GM19468 (cell line): ENCODE data around the gene RPN1.
"Not testable (repeated sequence)": the region's sequence is repeated elsewhere in the genome, so short reads cannot be mapped to it uniquely, and the experiment has no call there.

Experiments used
- ATAC-seq: cut with Tn5 transposase; IDR thresholded peaks from one replicate; pipeline ENCODE4 v1.9.1; 2021; ENCODE audit warnings: mild to moderate bottlenecking, moderate library complexity, moderate number of reproducible peaks; ENCODE audit not compliant: unreplicated experiment; ENCODE audit errors: extremely low read depth

The RPN1 gene

DNA sequence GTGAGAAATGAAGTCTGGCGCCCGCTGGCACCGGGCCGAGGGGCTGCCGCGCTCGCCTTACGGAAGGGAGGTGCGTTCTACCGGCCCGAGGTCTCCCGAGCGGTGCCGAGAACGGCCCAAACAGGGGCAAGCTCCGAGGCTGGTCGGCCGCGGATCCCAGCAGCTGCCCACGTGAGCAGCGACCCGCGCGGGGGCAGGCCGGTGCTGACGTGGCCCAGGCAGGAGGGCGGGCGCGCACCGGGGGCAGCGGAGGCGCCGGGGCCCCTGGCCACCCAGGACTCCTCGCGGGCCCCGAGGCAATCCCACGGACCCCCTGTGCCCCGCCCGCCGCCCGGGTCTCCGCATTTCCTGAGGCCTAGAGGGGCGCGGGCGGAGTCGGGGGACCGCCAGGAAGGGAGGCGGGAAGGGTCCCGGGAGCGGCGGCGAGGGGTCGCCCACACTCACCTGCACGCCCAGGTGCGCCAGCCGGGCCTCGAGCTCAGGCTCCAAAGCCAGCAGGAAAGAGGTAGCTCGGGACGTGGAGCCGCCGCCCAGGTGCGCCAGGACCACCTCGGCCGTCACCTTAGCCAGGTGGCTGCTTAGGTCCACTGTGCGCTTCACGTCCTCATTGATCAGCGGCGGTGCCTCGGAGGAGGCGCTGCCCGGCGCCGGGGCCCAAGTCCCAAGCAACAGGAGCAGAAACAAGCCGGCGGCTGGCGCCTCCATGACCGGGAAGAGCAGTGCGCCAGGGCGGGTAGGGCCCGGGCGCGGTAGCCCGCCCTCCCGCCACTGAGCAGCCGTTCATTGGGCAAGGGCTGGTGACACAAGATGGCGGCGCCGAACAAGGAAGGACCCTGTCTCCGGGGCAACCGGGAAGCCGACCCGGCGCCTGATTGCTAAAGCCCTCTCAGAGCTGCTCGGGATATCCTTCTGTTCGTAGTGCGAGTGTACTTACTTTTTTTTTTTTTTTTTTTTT lies at the start of gene RPN1:
RPN1 (minus strand) TSS at position 723 of the 955 bp plus-strand sequence; CDS start at position 705, 18 bp downstream.
- peak; percentile 77 for ATAC-seq

DNA sequence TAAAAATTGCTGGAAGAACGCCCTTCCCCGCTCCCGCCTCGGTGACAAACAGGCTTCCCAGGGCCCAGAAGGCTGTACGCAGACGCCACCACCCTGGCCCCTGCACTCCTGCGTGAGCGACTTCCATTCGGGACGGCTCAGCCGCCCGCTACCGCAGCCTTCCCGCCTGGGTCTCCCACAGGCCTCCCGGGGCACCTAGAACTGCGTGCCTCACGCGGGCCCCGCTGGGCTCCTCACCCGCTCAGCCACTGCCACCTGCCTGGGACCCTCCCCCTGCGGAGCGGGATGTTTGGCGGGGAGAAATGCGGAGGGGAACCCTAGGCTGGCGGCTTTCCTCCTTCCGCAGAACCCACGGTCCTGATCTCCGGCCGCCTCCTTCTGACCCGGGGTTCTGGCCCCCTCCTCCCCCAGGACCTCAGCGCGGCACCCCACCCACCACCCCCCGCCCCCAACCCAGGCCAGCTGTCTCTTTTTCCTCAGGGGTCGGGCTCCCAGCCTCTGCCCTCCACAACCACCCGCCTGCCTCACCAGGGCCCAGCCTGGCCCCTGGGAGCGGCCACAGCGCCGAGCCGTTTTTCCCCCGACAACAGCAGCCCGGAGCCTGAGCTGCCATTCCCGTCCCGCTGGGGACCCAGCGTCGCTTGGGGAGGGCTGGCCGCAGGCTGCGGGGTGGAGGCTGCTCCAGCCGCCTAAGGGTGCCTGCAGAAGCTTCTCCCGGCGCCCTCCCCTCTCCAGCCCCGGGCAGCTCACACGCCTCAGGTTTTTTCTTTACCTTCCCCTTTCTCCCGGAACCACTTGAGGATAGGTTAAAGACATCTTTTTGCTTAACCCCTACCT lies 47.8 kb upstream of the RPN1 start:
- ATAC-seq = no peak

DNA sequence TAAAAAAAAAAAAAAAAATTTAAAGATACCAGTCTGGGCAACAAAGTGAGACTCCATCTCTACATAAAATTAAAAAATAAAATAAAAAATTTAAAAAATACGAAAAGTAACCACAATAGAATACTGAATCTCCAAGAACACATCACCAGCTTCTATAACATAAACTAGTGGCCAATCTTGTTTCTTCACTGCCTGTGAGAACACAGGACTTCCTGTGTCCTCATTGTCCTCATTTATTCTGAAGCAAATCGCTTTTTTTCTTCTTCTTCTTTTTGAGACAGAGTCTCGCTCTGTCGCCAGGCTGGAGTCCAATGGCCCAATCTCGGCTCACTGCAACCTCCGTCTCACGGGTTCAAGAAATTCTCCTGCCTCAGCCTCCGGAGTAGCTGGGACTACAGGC lies 46.7 kb upstream of the RPN1 start:
- no peak for ATAC-seq

DNA sequence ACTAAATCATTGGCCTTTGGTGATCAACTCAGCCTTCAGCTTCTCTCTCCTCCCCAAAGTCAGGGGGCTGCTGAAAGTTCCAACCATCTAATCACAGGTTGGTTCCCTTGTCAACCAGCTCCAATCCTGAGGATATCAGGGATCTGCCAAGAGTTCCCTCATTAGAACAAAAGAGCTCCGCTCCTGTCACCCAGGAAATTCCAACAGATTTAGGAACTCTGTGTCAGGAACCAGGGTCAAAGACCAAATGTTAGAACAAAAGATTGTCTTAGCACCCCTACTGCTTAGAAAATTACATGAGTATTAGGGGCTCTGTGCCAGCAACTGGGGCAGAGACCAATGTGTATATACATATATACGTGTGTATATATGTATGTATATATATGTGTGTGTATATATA lies 43.1 kb upstream of the RPN1 start:
- no peak for ATAC-seq

DNA sequence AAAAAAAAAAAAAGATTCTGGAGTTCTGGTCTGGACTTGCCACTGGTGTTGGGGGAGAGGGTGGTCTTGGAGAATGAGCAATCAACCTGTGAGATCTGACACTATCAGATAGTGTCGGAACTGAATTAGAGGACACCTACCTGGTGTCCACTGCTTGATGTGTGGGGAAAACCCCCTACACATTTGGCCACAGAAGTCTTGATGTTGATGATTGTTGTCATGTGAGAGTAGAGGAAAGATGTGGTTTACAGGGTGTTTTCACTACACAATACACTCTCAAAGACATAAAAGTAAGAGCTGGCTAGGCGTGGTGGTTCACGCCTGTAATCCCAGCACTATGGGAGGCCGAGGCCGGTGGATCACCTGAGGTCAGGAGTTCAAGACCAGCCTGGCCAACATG lies 38.4 kb upstream of the RPN1 start:
- no peak for ATAC-seq

DNA sequence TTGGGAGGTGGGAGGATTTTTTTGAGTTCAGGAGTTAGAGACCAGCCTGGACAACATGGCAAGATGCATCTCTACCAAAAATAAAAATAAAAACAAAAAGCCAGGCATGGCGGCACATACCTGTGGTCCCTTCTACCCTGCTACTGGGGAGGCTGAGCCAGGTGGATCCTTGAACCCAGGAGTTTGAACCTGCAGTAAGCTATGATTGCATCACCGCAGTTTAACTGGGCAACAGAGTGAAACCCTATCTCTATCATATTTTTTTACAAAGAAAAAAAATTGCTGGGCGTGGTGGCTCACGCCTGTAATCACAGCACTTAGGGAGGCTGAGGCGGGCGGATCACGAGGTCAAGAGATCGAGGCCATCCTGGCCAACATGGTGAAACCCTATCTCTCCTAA lies 35.8 kb upstream of the RPN1 start:
- no peak for ATAC-seq

DNA sequence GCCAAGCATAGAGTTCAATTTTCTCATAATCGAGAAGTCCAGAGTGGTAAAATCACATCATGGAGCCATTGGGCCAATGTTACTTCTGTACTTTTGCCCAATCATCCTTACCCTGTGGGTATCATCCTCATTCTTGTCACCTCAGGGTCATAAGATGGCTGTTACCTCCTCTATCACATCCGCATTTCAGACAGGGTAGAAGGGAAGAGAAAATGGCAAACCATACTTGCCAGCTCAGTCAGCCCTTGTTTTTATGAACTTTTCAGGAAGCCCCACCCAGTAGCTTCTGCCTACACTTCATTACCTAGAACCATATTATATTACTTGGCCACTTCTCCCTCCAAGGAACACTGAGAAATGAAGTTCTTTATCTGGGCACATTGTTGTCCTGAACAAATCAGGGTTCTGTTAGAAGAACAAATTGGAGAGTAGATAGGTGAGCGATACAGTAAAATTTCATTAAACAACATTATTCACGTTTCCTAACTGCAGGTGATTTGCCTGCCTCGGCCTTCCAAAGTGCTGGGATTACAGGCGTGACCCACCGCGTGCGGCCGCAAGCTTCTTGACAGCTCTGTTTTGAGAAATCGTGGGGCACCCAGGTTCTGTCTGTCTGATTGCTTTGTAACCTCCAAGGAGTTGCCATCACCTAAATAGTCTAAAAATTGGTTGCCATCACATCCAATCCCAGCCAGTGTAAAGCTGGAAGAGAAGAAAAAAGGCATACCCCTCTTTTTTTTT lies 34.5 kb upstream of the RPN1 start:
- ATAC-seq = no peak

DNA sequence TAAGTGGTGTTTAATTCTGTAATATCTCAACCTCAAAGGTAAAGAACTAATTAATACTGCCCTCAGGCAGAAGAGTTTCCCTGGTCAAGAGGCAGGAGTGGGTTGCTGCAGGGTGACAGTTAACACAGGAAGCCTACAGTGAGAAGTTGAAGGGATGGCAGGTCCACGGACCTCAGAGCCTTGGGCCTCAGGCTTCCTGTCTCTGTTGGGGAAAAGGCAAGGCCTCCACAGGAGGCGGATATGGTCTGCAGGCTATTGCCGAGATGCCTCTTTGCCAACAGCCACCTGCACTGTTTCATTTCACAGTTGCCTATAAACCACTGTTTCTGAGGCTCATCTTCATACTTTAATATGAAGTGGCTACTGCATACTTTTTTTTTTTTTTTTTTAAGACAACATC lies 33.3 kb upstream of the RPN1 start:
- no peak for ATAC-seq

DNA sequence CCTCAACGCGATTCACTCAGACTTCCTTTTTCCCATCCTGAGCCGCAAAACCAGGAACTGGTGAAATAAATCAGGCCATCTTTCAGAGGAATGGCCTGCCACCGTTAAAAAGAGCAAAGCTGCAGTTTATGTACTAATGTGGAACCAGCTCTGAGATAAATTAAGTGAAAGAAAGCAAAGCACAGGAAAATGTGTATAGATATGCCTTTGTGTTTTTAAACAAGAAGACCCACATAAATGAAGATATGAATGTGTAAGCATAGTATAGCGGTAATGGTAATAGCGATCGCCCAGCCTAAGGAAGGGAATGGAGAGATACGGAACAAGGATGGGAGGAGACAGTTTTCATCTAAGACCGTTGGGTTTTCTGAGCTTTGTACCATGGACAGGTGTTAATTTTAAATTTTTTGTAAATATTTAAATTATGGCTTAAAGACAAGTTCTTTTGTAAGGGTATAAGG lies 30.8 kb upstream of the RPN1 start:
- ATAC-seq = no peak

DNA sequence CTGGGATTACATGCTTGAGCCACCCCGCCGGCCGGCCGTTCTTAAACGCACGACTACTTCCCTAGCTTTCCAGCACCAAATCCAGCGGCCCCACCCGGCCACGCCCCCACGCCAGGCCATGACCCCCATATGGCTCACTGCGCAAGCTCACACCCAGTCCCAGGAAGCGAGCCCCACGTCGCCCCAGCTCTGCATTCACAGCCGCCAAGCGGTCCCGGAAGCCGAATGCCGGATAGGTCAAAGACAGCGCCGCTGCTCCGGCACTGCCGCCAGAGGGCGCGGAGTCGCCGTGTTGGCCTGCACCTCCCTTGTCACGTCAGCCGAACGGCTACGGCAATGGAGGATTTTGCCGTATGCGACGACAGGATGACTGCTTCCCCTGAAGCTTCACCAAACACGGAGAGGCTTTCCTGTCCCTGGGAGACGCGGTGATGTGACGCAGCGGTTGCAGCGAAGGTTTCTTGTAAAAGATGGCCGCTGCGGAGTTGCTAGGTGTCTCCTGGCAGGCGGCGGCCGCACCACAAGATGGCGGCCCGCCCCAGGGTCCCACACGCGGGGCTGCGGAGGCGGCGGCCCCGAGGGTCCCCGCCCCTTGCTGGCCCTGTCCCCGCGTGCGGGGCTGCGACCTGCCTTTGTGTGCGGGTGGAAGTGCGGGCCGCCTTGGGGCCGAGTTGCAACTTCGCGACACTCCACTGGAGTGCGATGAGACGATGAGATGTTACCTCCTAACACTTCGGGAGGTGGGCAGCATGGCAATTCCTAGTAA lies 30.2 kb upstream of the RPN1 start:
- peak; percentile 85 for ATAC-seq

DNA sequence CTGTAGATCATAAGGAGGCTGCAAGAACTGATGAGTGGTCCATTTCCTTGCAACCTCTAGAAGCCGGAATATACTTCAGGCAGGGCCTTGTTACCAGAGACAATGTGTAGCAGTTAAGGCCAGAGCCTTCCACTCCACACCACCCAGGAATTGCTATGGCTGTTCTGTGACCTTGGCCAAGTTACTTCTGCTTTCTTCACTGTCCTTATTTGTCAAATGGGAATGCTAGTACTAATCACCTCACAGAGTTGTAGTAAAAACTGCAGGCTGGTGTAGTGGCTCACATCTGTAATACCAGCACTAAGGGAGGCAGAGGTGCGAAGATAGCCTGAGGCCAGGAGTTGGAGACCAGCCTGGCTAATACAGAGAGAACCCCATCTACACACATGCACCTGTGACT lies 28.7 kb upstream of the RPN1 start:
- ATAC-seq = no peak

DNA sequence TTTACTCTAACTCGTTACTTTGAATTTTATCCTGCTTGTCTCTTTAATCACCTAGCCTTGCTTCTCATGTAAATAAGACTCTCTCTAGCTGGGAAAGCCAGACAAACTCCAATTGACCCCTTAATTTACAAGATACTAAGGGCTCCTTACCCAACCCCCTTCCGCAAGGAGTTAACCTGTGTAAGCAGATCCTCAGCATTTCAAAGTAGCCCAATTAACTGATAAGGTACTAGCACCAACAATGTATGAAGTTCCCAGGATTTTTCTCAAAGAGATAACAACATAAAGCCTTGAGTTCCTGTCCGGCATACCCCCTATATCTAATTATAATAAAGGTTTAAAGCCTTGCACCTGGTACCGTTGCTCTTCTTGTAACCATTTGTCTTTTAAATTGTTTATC lies 25.2 kb upstream of the RPN1 start:
- ATAC-seq = not testable (repeated sequence)

DNA sequence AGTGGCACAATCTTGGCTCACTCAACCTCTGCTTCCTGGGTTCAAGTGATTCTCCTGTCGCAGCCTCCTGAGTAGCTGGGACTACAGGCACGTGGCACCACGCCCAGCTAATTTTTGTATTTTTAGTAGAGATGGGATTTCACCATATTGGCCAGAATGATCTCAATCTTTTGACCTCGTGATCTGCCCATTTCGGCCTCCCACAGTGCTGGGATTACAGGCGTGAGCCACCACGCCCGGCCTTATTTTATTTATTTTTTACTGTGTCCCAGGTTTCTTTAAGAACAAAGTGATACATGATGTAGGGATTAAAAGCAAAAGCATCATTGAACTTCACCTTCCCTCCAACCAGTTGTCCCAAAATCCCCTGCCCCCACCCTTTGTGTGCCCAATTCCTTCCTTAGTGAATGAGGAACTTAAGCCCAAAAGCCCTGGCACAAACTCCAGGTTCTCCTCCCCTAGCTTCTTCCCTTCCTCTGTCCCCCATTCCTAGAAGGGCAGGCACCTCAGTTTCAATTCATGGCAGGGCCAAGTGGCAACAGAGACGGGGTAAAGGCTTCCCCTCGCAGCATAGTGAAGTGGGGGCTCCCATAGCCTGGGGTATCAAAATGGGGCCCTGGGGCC lies 23.7 kb upstream of the RPN1 start:
- no peak for ATAC-seq

DNA sequence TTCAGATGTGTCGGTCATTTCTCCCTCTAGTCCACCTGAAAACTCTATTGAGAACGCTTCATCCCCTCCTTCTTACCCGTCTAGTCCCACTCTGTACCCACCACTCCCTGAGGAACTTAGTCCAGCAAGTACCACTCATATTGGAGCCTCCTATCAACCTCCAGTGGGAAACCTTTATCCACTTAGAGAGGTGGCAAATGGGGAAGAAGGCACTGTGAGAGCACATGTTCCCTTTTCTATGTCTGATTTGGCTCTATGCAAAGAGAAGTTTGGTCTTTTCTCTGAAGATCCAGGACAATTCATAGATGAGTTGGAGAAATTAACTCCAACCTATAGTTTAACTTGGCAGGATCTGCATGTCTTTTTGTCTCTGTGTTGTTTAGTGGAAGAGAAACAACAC lies 17.0 kb upstream of the RPN1 start:
- ATAC-seq = no peak

DNA sequence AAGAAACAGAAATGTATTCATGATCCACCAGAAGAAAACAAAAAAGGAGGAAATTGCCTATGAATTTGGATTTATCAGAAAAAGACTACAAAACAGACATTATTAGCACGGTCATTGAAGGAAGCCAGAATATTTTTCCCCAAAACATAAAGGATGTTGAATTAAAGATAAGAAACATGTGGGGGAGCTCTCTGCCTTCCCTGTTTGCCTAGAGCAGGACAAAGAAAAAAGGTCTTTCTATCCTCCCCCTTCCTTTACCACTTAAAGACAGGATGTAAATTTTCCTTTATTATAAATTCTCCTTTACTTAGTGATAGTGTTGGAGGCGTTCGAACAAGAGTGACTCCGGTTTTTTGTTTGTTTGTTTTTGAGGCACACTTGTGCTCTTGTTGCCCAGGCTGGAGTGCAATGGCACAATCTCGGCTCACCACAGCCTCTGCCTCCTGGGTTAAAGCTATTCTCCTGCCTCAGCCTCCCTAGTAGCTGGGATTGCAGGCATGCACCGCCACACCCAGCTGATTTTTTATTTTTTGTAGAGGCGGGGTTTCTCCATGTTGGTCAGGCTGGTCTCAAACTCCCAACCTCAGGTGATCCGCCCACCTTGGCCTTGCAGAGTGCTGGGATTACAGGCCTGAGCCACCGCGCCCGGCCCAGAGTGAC lies 14.9 kb upstream of the RPN1 start:
- ATAC-seq = no peak

DNA sequence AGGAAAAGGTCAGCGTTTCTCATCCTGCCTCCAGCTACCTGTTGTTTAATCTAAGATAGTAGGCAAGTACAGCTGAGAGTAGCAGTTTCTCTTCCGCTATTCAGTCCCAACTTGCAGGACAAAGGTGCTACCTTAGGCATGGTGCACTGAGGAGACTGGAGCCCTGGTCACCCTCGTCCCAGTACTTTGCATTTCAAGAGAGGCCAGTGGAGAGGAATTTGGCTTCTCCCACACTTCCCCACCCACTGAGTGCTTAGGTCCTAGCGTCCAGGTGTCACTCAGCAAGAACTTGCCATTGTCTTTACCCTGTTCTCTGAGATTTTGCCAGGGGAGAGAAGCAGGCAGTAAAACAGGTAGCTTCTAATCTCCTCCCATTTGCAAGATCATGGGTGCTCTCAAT lies 12.5 kb upstream of the RPN1 start:
- no peak for ATAC-seq

DNA sequence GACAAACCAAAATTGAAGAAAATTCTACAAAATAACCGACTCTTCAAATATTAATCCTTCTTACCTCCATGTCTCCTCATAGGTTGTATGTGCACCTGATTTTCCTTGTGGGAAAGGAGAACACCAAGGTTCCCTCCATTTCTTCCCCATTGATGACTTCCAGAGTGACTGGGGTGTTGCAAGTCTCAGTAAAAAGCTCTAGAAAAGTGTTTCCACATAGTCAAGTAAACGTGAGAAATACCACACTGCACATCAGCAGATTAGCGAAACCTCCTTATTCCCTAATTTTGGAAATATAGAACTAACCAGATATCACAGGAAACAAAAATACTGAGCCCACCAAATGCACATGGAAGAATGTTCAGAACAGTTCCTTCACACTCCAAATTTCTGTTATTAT lies 4.9 kb upstream of the RPN1 start:
- ATAC-seq = no peak

DNA sequence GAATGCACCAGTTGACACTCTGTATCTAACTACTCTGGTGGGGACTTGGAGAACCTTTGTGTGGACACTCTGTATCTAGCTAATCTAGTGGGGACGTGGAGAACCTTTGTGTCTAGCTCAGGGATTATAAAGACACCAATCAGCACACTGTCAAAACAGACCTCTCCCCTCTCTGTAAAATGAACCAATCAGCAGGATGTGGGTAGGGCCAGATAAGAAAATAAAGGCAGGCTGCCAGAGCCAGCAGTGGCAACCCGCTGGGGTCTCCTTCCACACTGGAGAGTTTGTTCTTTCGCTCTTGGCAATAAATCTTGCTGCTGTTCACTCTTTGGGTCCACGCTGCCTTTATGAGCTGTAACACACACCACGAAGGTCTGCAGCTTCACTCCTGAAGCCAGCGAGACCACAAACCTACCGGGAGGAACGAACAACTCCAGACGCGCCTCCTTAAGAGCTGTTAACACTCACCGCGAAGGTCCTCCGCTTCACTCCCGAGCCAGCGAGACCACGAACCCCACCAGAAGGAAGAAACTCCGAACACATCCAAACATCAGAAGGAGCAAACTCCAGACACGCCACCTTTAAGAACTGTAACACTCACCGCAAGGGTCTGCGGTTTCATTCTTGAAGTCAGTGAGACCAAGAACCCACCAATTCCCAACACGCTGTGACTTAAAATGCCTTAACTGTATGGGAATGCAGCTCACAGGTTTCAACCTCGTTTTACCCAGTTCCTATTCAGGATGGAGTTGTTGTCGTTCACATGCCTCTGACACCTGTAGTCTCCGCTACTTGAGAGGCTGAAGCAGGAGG lies 3.6 kb upstream of the RPN1 start:
- not testable (repeated sequence) for ATAC-seq
